Central memory CD4-positive, alpha-beta T cell (primary cell): ENCODE measurements around the gene STAP1.
A peak's percentile ranks its signal among the peaks of the same experiment; 100 is the strongest.

Experiments used
- DNase-seq: peaks from one replicate; pipeline ENCODE4 v3.0.0; 2022

STAP1 gene

DNA sequence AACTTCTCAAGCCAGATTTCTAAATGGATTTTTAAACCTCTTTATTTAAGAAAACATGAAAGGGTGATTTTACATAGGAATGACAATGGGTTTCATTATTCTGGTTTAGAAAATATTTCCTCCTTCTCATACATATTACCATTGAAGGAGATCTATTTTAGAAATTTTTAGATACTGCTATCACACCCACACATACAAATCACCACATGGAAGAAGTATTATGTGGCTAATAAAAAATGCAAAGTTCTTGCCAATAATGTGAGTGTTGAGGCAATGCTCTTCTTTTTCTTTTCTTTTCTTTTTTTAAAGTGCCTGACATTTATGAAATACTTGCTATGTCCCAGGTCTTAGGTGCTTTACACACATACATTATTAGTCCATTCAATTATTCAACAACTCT lies 6.8 kb downstream of the STAP1 start:
- no peak for DNase-seq

DNA sequence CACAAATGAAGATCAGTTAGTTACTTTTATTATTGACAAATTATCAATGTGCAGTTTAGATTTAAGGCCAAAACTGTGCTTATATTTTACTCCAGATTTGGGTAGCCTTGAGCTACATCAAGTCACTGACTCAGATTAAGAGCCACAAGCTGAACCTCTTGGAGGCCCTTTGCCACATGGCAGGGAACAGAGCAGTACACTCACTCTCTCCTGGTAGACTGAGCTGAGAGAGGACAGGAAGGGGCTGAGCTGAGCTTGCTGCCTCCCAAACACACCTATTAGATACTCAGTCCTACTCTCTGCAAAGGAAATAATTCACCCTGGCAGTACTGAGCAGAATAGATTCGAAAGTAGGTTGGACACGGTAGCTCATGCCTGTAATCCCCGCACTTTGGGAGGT lies 7.8 kb downstream of the STAP1 start:
- DNase-seq: no peak

- DNase-seq: no peak
These were observed 10.3 kb downstream of the STAP1 start for GRCh38 chr4:67568820-67569219.

DNA sequence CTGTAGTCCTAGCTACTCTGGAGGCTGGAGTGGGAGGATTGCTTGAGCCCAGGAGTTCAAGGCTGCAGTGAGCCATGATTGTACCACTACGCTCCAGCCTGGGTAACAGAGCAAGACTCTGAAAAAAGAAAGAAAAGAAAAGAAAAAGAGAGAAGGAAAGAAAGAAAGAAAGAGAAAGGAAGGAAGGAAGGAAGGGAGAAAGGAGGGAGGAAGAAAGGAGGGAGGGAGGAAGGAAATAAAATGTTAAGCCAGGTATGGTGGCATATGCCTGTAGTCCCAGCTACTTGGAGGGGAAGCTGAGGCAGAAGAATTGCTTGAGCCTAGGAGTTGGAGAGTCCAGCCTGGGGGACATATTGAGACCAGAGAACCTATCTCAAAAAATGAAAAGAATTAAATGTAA lies 12.0 kb downstream of the STAP1 start:
- DNase-seq: no peak

- DNase-seq: no peak
These were observed 13.4 kb downstream of the STAP1 start for GRCh38 chr4:67571975-67572374.

- no peak for DNase-seq
These were observed 14.7 kb downstream of the STAP1 start for GRCh38 chr4:67573193-67573592.

DNA sequence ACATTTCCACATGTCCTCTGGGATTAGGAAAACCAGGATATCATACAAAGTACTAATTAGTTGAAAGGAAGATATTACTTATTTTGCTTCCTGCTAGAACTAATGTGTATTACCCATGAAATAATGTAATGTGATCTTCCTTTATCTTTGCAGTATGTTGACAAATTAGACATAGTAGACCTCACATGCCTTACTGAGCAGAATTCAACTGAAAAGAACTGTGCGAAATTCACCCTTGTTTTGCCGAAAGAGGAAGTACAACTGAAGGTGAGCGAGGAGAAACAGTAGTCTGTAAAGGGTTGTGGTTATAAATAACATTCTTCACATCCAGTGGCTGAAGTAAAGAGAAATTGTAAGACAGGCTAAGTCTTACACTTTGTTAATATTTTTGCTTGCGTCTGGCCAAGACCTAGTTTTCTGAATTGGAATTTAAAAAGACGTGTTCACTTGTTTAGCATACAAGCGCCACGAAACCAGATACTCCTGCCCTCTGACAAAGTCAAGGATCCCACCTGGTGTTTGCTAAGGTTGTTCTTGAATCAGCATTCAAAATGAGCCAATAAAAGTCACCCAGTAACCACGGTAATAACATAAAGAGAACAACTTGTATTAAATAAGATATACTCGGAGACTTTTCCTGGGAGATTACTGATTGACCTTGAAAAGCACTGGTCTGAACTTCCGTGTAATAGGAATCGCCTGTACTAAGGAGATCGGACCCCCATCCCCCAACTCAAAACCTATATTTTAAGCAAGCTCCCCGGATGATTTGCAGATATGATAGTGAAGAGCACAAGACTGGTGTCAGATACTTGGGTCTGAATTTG lies 16.9 kb downstream of the STAP1 start:
- DNase-seq: no peak

DNA sequence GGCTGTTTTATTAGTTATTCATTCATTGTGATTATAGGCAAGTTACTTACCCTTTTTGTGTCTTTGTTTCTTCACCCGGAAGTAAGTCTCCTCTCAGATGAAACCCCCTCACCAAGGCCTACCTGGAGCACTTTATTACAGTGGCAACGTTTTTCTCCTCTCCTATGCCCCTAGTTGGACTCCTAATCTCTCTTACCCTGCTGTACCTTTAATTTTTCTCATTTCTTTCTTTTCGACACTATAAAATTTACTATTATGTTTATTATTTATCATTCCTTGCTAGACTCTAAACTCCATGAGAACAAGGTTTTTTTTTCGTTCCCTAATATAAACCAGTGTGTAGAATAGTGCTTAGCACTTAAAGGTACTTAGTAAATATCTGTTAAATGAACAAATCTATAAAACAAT lies 17.5 kb downstream of the STAP1 start:
- no peak for DNase-seq

DNA sequence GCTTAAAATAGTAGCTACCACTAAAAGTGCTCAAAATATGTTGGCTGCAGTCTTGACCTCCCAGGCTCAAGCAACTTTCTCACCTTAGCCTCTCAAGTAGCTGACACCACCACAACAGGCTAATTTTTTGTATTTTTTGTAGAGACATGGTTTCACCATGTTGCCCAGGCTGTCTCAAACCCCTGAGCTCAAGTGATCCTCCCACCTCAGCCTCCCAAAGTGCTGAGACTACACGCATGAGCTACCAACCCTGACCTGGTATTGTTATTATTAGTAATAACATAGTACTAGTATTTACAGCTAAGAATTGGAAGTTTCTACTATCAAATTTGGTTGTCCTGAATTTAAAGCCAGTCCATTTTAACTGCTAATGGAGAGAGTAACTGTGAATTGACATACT lies 18.0 kb downstream of the STAP1 start:
- no peak for DNase-seq

DNA sequence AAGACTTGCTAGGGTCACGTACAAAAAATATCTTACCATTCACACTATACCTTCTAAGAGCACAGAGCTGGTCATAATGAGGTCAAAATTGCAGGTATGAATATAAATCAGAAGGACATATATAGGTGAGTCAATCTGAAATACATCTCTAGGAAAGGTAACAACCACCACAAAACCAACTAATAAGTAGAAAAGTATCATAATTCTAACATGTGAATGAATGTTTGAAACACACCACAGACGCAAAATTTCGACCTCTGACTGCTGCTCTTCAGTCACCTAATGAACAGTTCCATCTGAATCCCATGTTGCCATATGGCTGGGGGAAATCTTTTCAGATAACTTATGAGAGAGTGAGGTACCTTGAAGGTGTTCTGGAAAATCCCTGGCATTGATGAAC lies 22.1 kb downstream of the STAP1 start:
- no peak for DNase-seq

- DNase-seq: peak; percentile 55
These were observed 22.8 kb downstream of the STAP1 start for GRCh38 chr4:67581208-67581857.

DNA sequence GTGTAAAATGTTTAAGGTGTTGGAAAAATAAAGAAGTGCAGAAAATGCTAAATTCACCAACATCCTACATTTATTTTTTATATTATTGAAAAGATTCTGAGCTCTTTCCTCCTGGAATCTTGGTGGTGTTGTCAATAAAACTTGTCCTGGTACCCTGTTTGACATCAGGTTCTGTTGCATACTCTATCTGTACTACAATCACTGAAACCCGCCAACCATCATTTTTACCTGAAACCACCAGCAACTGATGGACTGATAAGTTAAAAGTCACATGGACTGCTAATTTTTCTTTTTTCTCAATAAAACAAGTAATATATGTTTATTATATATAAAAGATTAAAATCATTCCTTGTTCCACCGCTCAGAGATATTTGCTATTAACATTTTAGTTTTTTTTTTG lies 23.4 kb downstream of the STAP1 start:
- no peak for DNase-seq

DNA sequence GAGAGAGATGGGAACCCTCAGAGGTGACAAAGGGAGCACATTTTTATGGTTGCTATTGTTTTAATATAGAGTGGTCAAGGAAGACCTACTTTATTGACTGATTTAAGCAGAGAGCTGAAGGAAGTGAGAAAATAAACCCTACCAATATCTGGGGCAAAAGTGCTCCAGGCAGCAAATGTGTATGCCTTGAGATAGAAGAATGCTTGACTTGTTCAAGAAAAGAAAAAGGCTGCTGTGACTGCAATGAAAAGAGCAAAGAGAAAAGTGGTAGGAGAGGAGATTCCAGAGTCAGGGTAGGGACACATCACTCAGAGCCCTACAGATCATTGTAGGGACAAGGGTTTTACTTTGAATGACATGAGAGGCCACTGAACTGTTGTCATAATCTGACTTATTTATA lies 26.0 kb downstream of the STAP1 start:
- DNase-seq: no peak

GRCh38 chr4:67587156-67587555 lies 28.6 kb downstream of the STAP1 start:
- no peak for DNase-seq

GRCh38 chr4:67593741-67594175 lies 35.2 kb downstream of the STAP1 start:
- DNase-seq: no peak

DNA sequence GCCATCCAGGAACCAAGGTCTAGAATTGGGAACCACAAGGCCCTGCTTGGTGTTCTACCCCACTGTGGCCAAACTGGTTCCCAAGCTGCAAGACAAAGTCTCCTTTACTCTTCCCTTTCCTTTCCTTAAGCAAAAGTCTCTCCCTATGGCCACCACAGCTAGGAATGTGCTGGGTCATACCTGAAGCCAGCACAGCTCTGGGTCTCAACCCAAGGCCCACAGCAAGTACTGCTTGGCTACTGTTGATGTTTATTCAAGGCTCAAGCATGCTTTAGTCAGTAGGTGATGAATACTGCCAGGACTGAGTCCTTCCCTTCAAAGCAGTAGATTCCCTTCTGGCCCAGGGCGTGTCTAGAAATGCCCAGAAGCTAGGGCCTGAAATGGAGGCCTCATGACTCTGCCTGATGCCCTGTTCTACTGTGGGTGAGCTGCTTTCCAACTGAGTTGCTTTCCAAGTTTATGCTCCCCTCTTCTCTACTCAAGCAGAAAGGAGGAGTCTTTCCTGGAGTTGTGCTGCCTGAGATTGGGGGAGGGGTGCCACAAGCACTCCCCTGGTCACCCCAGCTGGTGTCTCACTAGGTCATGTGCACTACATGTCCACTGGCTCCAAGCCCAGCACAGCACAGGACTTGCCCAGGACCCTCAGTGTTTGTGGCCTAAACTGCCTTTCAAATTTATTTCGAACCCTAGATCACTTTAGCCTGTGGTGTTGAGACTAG lies 44.9 kb downstream of the STAP1 start:
- DNase-seq: no peak

DNA sequence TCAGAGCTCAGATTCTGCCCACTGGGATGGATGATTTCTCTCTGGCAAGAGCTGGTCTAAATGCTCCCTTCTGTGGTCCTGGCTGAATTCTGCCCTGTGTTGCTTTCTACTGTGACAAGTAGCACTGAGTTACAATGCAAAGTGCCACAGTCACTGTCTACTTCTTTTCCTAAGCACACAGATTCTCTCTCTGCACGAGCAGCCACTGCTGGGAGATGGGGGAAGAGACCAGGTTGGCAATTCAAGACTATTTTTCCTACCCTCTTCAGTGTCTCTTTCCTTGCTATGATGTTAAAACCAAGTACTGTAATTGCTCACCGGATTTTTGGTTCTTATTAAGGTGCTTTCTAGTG lies 45.5 kb downstream of the STAP1 start:
- DNase-seq: no peak

GRCh38 chr4:67604749-67605148 lies 46.2 kb downstream of the STAP1 start:
- DNase-seq: no peak

- no peak for DNase-seq
These were observed 49.5 kb downstream of the STAP1 start for GRCh38 chr4:67608027-67608426.

- DNase-seq: no peak
These were observed 55.7 kb downstream of the STAP1 start for GRCh38 chr4:67614186-67614585.

DNA sequence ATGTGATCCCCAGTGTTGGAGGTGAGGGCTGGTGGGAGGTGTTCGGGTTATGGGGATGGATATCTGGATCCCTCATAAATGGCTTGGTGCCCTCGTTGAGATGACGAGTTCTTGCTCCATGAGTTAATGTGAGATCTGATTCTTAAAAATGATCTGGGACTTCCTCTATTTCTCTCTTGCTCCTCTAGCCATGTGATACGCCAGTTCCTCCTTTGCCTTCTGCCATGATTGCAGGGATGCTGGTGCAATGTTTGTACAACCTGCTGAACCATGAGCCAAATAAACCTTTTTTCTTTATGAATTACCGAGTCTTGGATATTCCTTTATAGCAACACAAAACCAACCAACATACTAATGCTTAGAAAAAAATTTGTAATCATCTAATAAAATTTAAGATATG lies 56.6 kb downstream of the STAP1 start:
- no peak for DNase-seq

DNA sequence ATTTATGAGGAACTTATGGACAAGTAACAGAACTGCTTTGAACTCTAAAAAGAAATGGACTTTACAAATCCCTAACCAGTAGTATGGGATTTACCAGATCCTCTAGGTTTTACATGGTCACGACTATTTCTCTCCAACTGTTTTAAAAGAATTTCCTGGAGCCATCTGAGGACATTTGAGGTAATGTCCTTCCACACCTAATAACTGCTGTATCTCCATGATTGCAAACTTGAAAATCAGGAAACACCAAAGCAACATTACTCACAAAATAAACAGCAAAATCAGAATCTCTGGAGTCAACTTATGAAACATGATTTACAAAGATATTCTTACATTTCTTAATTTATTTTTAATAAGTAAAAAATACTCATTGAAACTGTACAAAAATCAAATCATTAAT lies 58.0 kb downstream of the STAP1 start:
- DNase-seq: no peak

DNA sequence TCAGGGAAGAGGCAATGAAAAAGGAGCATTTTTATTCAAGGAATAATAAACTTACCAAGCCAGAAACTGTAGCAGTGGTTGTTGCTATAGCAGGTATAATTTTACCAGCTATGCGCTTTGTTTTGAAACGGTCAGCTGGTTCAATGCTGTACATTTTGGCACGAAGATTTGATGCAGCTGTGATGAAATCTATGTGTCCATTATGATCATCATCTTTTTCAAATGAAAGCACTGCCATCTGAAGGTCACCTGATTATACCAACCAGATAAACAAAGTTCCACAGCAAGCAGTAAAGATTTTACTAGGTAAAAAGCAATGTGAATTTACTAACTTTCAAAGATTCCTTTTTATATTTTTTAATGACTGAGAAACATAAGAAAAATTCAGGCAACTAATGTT lies 66.4 kb downstream of the STAP1 start:
- no peak for DNase-seq

DNA sequence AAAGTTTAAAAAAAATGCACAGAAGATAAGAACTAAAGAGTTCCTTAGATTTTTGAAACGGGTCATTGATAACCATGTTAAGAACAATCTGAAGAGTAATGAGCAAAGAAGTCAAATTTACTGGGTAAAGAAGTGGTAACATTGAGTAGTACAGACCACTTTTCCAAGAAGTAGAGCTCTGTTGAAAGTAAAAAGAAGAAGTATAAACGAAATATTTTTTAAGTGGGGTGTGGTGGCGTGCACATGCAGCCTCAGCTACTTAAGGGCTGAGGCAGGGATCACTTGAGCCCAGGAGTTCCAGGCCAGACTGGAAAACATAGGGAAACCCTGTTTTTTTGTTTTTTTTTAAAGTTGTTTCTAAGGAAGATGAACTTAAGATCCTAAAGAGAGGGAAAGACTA lies 74.0 kb downstream of the STAP1 start:
- DNase-seq: no peak
